ENCODE data around the gene GRID2IP. TPM values are rescaled to one million over a fixed set of nuclear protein-coding genes. Genes with fewer than 3 reads are reported as not detected.

The GRID2IP gene
- total RNA-seq, 2 experiments from 2014 or later: 0.21 TPM; not detected in 1

DNA sequence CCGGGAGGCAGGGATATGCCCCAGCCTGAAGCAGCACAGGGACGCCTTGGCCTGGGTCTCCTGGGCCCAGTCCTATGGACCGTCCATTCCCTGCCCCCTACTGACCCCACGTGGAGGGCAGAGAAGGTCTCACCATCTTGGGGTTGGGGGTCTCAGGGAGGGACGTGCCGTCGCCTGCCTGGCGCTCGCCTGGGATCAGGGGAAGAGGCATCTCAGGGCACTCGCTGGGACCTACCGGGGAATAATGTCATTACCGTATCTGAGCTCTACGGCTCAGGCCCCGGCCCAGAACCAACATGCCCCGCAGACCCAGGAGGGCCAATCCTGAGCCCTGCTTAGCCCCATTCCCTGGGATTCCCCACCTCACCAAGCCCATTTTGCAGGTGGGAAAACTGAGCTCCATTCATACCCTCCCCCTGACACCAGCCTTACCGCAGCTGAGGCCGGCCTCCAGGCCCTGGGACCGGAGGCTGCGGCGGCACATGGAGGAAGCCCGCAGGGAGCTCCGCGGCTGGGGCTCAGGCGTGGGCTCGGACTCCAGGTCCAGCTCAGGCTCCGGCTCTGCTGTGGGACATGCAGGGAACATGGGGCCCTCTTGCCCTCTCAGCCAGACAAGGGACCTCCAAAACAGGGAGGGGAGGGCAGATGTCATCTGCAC, 40.7 kb downstream of the GRID2IP start:
- ATAC-seq (no peak), DNase-seq (no peak)
- POLR2A ChIA-PET: no interaction called here
- no peaks in the 10 kb centered on the region for H3K9me3 Mint-ChIP-seq (ENCODE audit: insufficient read depth)
- CTCF ChIA-PET: interaction anchor here (0.6 kb wide), 1 partner anchor 66 kb away, joined by 4 read pairs; no protein-coding TSS in a partner anchor
- H3K27ac Mint-ChIP-seq: no peak overlapping the region
- peaks cover 6% of the 10 kb centered on the region for H3K27me3 Mint-ChIP-seq (ENCODE audit: low read depth)
- no peaks in the 10 kb centered on the region for H3K4me1 Mint-ChIP-seq (ENCODE audit: low read depth)
- H3K36me3 Mint-ChIP-seq (ENCODE audit: low read depth): no peaks in the 10 kb centered on the region
- no peak overlapping the region for H3K4me3 Mint-ChIP-seq

- Mint-ChIP-seq H3K9me3 (ENCODE audit: insufficient read depth) (no peaks in the 10 kb centered on the region), H3K4me1 (ENCODE audit: low read depth) (peaks cover 9% of the 10 kb centered on the region), H3K27ac (no peak overlapping the region), H3K4me3 (no peak overlapping the region), H3K27me3 (ENCODE audit: low read depth) (peaks cover 6% of the 10 kb centered on the region), H3K36me3 (ENCODE audit: low read depth) (no peaks in the 10 kb centered on the region)
- CTCF ChIA-PET: interaction anchor here (1.0 kb wide), 1 partner anchor 9 kb away, joined by 3 read pairs; no protein-coding TSS in a partner anchor
- POLR2A ChIA-PET: no interaction called here
- DNase-seq: no peak
- no peak for ATAC-seq
Observed at GRCh38 chr7:6508950-6509349, 42.3 kb downstream of the GRID2IP start.

- H3K9me3 Mint-ChIP-seq (ENCODE audit: insufficient read depth): no peaks in the 10 kb centered on the region
- H3K27me3 Mint-ChIP-seq (ENCODE audit: low read depth): peaks cover 6% of the 10 kb centered on the region
- H3K27ac Mint-ChIP-seq: no peak overlapping the region
- POLR2A ChIA-PET: no interaction called here
- H3K4me3 Mint-ChIP-seq: no peak overlapping the region
- no peak for DNase-seq
- H3K36me3 Mint-ChIP-seq (ENCODE audit: low read depth): no peaks in the 10 kb centered on the region
- peaks cover 11% of the 10 kb centered on the region for H3K4me1 Mint-ChIP-seq (ENCODE audit: low read depth)
- no peak for ATAC-seq
- CTCF ChIA-PET: no interaction called here
Observed at GRCh38 chr7:6508539-6508938, 42.7 kb downstream of the GRID2IP start.

- Mint-ChIP-seq H3K27ac (no peak overlapping the region), H3K36me3 (ENCODE audit: low read depth) (no peaks in the 10 kb centered on the region), H3K27me3 (ENCODE audit: low read depth) (peaks cover 6% of the 10 kb centered on the region), H3K4me1 (ENCODE audit: low read depth) (peaks cover 12% of the 10 kb centered on the region), H3K9me3 (ENCODE audit: insufficient read depth) (no peaks in the 10 kb centered on the region), H3K4me3 (no peak overlapping the region)
- ATAC-seq: no peak
- POLR2A ChIA-PET: no interaction called here
- CTCF ChIA-PET: no interaction called here
- no peak for DNase-seq
Observed at GRCh38 chr7:6507906-6508305, 43.4 kb downstream of the GRID2IP start.

- ATAC-seq: no peak
- no peaks in the 10 kb centered on the region for H3K9me3 Mint-ChIP-seq (ENCODE audit: insufficient read depth)
- POLR2A ChIA-PET: no interaction called here
- no peaks in the 10 kb centered on the region for H3K36me3 Mint-ChIP-seq (ENCODE audit: low read depth)
- H3K4me1 Mint-ChIP-seq (ENCODE audit: low read depth): peaks cover 14% of the 10 kb centered on the region
- peaks cover 6% of the 10 kb centered on the region for H3K27me3 Mint-ChIP-seq (ENCODE audit: low read depth)
- CTCF ChIA-PET: interaction anchor here (2.7 kb wide), 1 partner anchor 10 kb away, joined by 14 read pairs; no protein-coding TSS in a partner anchor
- no peak overlapping the region for H3K27ac Mint-ChIP-seq
- no peak overlapping the region for H3K4me3 Mint-ChIP-seq
- DNase-seq: no peak
Observed at GRCh38 chr7:6505685-6506559, 45.3 kb downstream of the GRID2IP start.

GRCh38 chr7:6504996-6505395, 46.3 kb downstream of the GRID2IP start:
- DNase-seq: no peak
- ChIA-PET CTCF (interaction anchor here (2.7 kb wide), 1 partner anchor 11 kb away, joined by 14 read pairs; no protein-coding TSS in a partner anchor), POLR2A (no interaction called here)
- H3K4me1 Mint-ChIP-seq (ENCODE audit: low read depth): peaks cover 14% of the 10 kb centered on the region
- no peak for ATAC-seq
- peak overlapping the region; percentile 85 for H3K4me3 Mint-ChIP-seq
- no peaks in the 10 kb centered on the region for H3K36me3 Mint-ChIP-seq (ENCODE audit: low read depth)
- peaks cover 6% of the 10 kb centered on the region for H3K27me3 Mint-ChIP-seq (ENCODE audit: low read depth)
- H3K27ac Mint-ChIP-seq: no peak overlapping the region
- H3K9me3 Mint-ChIP-seq (ENCODE audit: insufficient read depth): no peaks in the 10 kb centered on the region

DNA sequence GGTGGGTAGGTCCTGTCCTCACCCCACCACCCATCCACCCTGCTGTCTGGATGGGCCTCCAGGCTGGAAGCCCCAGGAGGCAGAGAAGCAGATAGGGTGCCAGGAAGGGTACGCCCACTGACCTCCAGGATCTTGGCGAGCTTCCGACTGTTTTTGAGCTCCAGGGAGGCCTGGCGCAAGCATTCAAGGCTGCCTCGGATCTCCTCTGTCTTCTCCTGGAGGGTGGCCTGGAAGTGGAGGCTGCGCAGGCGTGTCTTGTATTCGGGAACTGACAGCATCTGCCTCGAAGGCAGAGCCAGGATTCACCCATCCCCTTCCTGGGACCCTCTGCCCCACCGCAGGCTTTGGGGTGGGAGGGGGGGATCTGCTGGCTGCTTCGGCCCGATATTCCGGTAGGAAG, 48.4 kb downstream of the GRID2IP start:
- H3K9me3 Mint-ChIP-seq (ENCODE audit: insufficient read depth): no peaks in the 10 kb centered on the region
- H3K4me1 Mint-ChIP-seq (ENCODE audit: low read depth): peaks cover 14% of the 10 kb centered on the region
- ATAC-seq (no peak), DNase-seq (no peak)
- ChIA-PET CTCF (no interaction called here), POLR2A (no interaction called here)
- no peak overlapping the region for H3K27ac Mint-ChIP-seq
- peaks cover 6% of the 10 kb centered on the region for H3K27me3 Mint-ChIP-seq (ENCODE audit: low read depth)
- H3K36me3 Mint-ChIP-seq (ENCODE audit: low read depth): no peaks in the 10 kb centered on the region
- peak overlapping the region; percentile 8 for H3K4me3 Mint-ChIP-seq

GRCh38 chr7:6501586-6502564, 49.4 kb downstream of the GRID2IP start:
- Mint-ChIP-seq H3K36me3 (ENCODE audit: low read depth) (no peaks in the 10 kb centered on the region), H3K4me3 (no peak overlapping the region), H3K4me1 (ENCODE audit: low read depth) (peaks cover 14% of the 10 kb centered on the region), H3K27ac (no peak overlapping the region), H3K9me3 (ENCODE audit: insufficient read depth) (no peaks in the 10 kb centered on the region), H3K27me3 (ENCODE audit: low read depth) (peaks cover 3% of the 10 kb centered on the region)
- CTCF ChIA-PET: no interaction called here
- ATAC-seq (no peak), DNase-seq (no peak)
- POLR2A ChIA-PET: no interaction called here

- CTCF ChIA-PET: no interaction called here
- Mint-ChIP-seq H3K27me3 (ENCODE audit: low read depth) (no peaks in the 10 kb centered on the region), H3K4me3 (no peak overlapping the region), H3K9me3 (ENCODE audit: insufficient read depth) (no peaks in the 10 kb centered on the region), H3K4me1 (ENCODE audit: low read depth) (peaks cover 14% of the 10 kb centered on the region), H3K27ac (no peak overlapping the region), H3K36me3 (ENCODE audit: low read depth) (no peaks in the 10 kb centered on the region)
- POLR2A ChIA-PET: no interaction called here
- ATAC-seq (no peak), DNase-seq (no peak)
Observed at GRCh38 chr7:6500691-6501090, 50.6 kb downstream of the GRID2IP start.

DNA sequence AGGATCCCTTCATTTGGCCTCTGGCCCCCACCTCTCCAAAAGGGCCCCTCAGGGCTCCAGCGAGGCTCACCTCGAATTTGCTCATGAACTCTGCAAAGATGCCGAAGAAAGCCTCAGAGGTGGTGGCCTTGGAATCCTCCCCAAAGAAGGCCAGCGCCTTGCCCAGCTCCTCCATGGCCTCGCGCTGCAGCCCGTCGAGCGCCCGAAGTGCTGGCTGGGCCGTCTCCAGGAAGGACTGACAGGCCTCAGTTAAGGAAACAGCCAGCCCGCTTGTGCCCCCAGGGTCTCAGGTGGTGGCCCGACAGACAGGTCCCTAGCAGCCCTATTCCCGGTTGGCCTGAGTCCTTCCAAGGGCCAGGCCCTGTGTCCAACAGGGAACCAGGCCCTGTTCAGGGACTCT, 53.3 kb downstream of the GRID2IP start:
- H3K36me3 Mint-ChIP-seq (ENCODE audit: low read depth): no peaks in the 10 kb centered on the region
- DNase-seq (no peak), ATAC-seq (peak; percentile 33)
- ChIA-PET CTCF (no interaction called here), POLR2A (interaction anchor here (0.7 kb wide), 1 partner anchor 11 kb away, joined by 3 read pairs; no protein-coding TSS in a partner anchor)
- H3K4me1 Mint-ChIP-seq (ENCODE audit: low read depth): peaks cover 3% of the 10 kb centered on the region
- H3K27ac Mint-ChIP-seq: no peak overlapping the region
- no peaks in the 10 kb centered on the region for H3K9me3 Mint-ChIP-seq (ENCODE audit: insufficient read depth)
- no peaks in the 10 kb centered on the region for H3K27me3 Mint-ChIP-seq (ENCODE audit: low read depth)
- no peak overlapping the region for H3K4me3 Mint-ChIP-seq

DNA sequence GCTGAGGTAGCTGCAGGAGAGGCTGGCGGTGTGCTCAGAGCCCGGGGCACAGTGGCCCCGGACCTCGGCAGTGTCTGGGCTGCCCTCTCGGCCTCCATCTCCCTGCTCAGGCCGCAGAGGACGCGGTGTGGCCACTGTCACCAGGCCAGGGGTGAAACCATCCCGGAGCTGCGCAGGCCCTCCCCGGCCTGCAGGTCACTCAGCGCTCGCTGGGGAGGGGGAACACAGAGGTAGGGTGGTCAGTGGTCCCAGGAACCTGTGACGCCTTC, 53.7 kb downstream of the GRID2IP start:
- Mint-ChIP-seq H3K27me3 (ENCODE audit: low read depth) (peaks cover 2% of the 10 kb centered on the region), H3K4me1 (ENCODE audit: low read depth) (no peaks in the 10 kb centered on the region), H3K36me3 (ENCODE audit: low read depth) (no peaks in the 10 kb centered on the region), H3K4me3 (no peak overlapping the region), H3K27ac (no peak overlapping the region), H3K9me3 (ENCODE audit: insufficient read depth) (no peaks in the 10 kb centered on the region)
- ChIA-PET POLR2A (interaction anchor here (0.7 kb wide), 1 partner anchor 10 kb away, joined by 3 read pairs; no protein-coding TSS in a partner anchor), CTCF (no interaction called here)
- ATAC-seq (no peak), DNase-seq (no peak)
